Measurements from ENCODE around the gene TTC23.
"Not testable (repeated sequence)": the region's sequence is repeated elsewhere in the genome, so short reads cannot be mapped to it uniquely, and the experiment has no call there.

The TTC23 gene

DNA sequence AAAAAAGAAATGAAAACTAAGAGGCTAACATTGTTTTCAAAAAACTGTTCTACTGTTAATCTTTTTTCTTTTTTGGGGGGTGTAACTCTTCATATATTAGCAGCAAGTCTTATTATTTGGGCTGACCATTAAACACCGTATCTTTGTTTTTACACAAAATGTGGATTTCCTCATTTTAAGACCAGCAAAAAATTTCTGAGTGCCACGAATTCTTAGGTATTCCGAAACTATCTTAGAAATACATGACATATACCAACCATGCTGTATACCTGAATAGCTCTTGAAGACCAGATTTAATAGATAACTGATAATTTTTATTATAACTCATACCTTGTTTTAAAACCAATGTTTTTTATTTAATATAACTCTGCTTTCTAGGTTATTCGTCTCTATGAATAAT lies 620 bp upstream of the TTC23 start:
- peak overlapping the region; percentile 89 for H3K4me3 ChIP-seq (ENCODE audit: low read length)

DNA sequence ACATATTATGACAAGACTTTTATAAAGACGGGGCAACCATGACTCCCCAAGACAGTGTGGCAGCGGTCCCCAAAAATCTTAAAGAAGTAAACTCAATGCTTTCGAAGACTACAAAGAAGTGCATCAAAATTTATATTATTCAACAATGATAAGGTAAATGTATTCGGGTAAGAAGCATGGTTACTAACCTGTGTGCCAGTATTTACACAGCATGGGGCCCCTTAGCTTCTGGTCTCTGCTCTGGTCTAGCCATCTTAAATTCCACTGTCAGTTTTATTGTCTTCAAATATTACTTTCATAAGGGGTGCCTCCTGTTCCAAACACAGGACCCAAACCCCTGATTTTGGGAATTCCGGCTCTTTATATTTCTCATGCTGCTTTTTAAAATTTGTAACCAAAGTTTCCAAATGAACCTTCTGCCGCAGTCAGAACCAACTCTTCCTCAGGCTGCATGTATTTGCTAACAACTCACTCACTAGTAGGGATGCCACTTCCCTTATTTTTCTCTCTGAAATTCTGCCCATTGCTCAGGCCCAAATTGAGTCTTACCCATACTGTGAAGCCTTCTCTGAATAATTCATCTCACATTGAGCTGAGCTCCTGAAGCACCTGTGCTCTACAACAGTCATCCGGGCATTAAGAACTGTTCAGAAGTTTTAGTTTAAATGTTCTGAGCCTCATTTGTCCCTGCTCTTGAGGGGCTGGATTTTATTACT lies 1.2 kb downstream of the TTC23 start:
- peaks cover 10% of the 10 kb centered on the region; the same call in 1 of the 2 replicates for H3K27me3 ChIP-seq (ENCODE audit: insufficient read depth, low read length)
- no peak overlapping the region for H3K27ac ChIP-seq (ENCODE audit: low read depth, low read length)
- H3K36me3 ChIP-seq (ENCODE audit: insufficient read depth, low read length), result peaks cover 3% of the 10 kb centered on the region; the same call in 1 of the 2 replicates
- no peaks in the 10 kb centered on the region for H3K9me3 ChIP-seq (ENCODE audit: insufficient read depth, low read depth, low read length)
- peak overlapping the region; percentile 89 for H3K4me3 ChIP-seq (ENCODE audit: low read length)
- H3K4me1 ChIP-seq (ENCODE audit: insufficient read depth, low read length), result peaks cover 8% of the 10 kb centered on the region; the same call in 1 of the 2 replicates
- no peak overlapping the region for H3K9ac ChIP-seq (ENCODE audit: low read depth, low read length)
- WGBS, result 93% methylated on average over 6 of the region's 7 CpGs

More for the DNA sequence above, 620 bp upstream of the TTC23 start:
- H3K27me3 ChIP-seq (ENCODE audit: insufficient read depth, low read length), result peaks cover 10% of the 10 kb centered on the region; the same call in 1 of the 2 replicates
- H3K9me3 ChIP-seq (ENCODE audit: insufficient read depth, low read depth, low read length), result no peaks in the 10 kb centered on the region
- 56% methylated on average over 3 of the region's 4 CpGs for WGBS
- H3K4me1 ChIP-seq (ENCODE audit: insufficient read depth, low read length), result peaks cover 8% of the 10 kb centered on the region; the same call in 1 of the 2 replicates
- H3K36me3 ChIP-seq (ENCODE audit: insufficient read depth, low read length), result no peaks in the 10 kb centered on the region
- no peak overlapping the region for H3K27ac ChIP-seq (ENCODE audit: low read depth, low read length)
- H3K9ac ChIP-seq (ENCODE audit: low read depth, low read length), result peak overlapping the region; percentile 85; the same call in 1 of the 2 replicates

DNA sequence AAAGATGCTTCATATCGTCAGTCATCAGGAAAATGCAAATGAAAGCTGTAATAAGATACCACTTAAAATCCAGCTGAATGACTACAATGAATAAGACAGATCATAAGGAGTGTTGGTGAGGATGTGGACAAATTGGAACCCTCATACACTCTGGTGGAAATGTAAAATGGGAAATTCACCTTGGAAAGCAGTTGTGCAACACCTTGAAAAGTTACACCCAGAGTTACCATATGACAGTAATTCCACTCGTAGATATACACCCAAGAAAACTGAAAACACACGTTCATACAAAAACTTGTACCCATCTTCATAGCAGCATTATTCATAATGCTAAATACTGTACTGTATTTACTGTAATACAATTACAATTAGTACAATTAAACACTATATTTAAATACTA lies 2.3 kb downstream of the TTC23 start:
- Histone ChIP-seq H3K27ac (ENCODE audit: low read depth, low read length) (no peak overlapping the region), H3K9me3 (ENCODE audit: insufficient read depth, low read depth, low read length) (no peaks in the 10 kb centered on the region), H3K36me3 (ENCODE audit: insufficient read depth, low read length) (peaks cover 3% of the 10 kb centered on the region; the same call in 1 of the 2 replicates), H3K4me3 (ENCODE audit: low read length) (no peak overlapping the region), H3K9ac (ENCODE audit: low read depth, low read length) (no peak overlapping the region), H3K4me1 (ENCODE audit: insufficient read depth, low read length) (peaks cover 8% of the 10 kb centered on the region; the same call in 1 of the 2 replicates), H3K27me3 (ENCODE audit: insufficient read depth, low read length) (peaks cover 4% of the 10 kb centered on the region; the same call in 1 of the 2 replicates)
- 82% methylated on average over 3 of the region's 3 CpGs for WGBS

DNA sequence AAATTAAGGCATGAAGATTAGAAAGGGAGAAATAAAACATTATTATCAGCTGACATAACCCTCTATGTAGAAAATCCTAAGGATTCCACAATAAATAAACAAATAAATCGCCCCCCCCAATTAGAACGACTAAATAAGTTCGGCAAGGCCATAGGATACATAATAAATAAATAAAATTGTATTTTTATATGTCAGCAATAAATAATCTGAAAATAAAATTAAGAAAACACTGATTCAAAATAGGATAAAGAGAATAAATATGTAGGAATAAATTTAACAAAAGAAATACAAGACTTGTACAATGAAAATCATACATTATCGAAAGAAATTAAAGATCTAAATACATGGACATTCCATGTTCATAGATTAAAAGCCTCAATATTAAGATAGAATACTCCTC lies 5.1 kb downstream of the TTC23 start:
- H3K27me3 ChIP-seq (ENCODE audit: insufficient read depth, low read length), result no peaks in the 10 kb centered on the region
- H3K4me1 ChIP-seq (ENCODE audit: insufficient read depth, low read length), result 0 out of 2 replicates have a peak, but pooled peaks cover 6% of the 10 kb centered on the region
- no peak overlapping the region for H3K27ac ChIP-seq (ENCODE audit: low read depth, low read length)
- WGBS, result no CpG with 5 or more reads among the region's 4 CpGs
- peaks cover 6% of the 10 kb centered on the region; the same call in 1 of the 2 replicates for H3K36me3 ChIP-seq (ENCODE audit: insufficient read depth, low read length)
- H3K9me3 ChIP-seq (ENCODE audit: insufficient read depth, low read depth, low read length), result no peaks in the 10 kb centered on the region
- no peak overlapping the region for H3K9ac ChIP-seq (ENCODE audit: low read depth, low read length)
- no peak overlapping the region for H3K4me3 ChIP-seq (ENCODE audit: low read length)

DNA sequence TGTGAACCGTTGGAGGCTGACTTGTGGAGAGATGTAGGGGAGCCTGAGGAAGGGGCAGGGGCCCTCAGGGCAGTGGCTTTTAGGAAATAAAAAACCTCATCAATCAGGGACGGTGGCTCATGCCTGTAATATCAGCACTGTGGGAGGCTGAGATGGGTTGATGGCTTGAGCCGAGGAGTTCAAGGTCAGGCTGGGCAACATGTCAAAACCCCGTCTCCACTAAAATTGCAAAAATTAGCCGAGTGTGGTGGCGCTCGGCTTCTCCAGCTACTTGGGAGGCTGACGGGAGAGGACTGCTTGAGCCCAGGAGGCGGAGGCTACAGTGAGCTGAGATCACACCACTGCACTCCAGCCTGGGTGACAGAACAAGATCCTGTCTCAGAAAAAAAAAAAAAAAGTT lies 7.6 kb downstream of the TTC23 start:
- no peaks in the 10 kb centered on the region for H3K4me1 ChIP-seq (ENCODE audit: insufficient read depth, low read length)
- 94% methylated on average over 9 of the region's 9 CpGs for WGBS
- no peak overlapping the region for H3K4me3 ChIP-seq (ENCODE audit: low read length)
- H3K9ac ChIP-seq (ENCODE audit: low read depth, low read length), result no peak overlapping the region
- H3K9me3 ChIP-seq (ENCODE audit: insufficient read depth, low read depth, low read length), result no peaks in the 10 kb centered on the region
- peaks cover 6% of the 10 kb centered on the region; the same call in 1 of the 2 replicates for H3K36me3 ChIP-seq (ENCODE audit: insufficient read depth, low read length)
- H3K27ac ChIP-seq (ENCODE audit: low read depth, low read length), result no peak overlapping the region
- H3K27me3 ChIP-seq (ENCODE audit: insufficient read depth, low read length), result no peaks in the 10 kb centered on the region

DNA sequence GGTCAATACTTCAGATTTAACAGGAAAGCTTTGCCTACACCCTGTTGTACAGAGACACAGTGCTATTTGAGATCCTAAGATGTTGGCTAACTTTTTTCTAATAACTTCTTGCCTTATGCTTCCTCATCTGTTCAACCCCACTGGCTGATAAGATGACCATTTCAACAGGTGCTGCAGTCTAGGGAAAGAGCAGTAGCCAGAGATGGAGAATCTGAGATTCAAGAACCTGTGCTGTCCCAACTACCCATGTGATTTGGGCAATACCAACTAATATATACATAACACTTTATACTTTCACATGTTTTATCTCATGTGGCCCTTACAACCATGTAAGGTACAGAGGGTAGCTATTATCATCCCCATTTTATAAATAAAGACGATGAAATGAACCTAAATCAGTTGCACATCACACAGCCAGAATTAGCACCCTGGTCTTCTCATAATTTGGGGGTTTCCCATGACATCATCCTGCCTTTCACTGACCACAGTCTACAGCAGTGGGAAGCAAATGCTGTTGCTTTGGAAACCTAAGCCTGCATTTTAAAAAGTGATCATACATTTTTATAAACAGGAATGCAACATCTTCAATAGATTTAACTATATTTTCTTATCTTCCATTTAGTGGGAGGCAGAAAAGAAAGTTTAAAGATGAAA lies 9.7 kb downstream of the TTC23 start:
- Histone ChIP-seq H3K9me3 (ENCODE audit: insufficient read depth, low read depth, low read length) (no peaks in the 10 kb centered on the region), H3K4me3 (ENCODE audit: low read length) (no peak overlapping the region), H3K27ac (ENCODE audit: low read depth, low read length) (no peak overlapping the region), H3K36me3 (ENCODE audit: insufficient read depth, low read length) (peaks cover 6% of the 10 kb centered on the region; the same call in 1 of the 2 replicates), H3K9ac (ENCODE audit: low read depth, low read length) (no peak overlapping the region), H3K4me1 (ENCODE audit: insufficient read depth, low read length) (no peaks in the 10 kb centered on the region), H3K27me3 (ENCODE audit: insufficient read depth, low read length) (no peaks in the 10 kb centered on the region)
- WGBS, result 89% methylated on average over 1 of the region's 1 CpG

DNA sequence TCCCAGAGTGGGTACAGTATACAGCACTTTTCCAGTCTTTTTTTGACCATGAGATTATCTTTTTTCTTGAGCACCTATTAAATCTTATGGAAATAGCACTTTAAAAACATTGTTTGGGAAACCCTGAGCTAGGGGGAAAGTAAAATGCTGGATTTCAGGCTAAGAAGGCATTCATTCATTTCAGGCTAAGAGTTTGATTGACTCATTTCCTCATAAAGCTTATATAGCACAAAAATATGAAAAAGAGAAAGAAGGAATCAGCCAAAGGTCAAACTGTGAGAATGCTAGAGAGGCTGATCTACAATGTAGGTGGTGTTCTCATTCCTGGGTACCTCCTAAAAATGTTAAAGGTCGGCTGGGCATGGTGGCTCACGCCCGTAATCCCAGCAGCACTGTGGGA lies 10.5 kb downstream of the TTC23 start:
- no peak overlapping the region for H3K27ac ChIP-seq (ENCODE audit: low read depth, low read length)
- WGBS, result 81% methylated on average over 3 of the region's 3 CpGs
- no peaks in the 10 kb centered on the region for H3K27me3 ChIP-seq (ENCODE audit: insufficient read depth, low read length)
- no peak overlapping the region for H3K9ac ChIP-seq (ENCODE audit: low read depth, low read length)
- no peak overlapping the region for H3K4me3 ChIP-seq (ENCODE audit: low read length)
- H3K9me3 ChIP-seq (ENCODE audit: insufficient read depth, low read depth, low read length), result no peaks in the 10 kb centered on the region
- H3K4me1 ChIP-seq (ENCODE audit: insufficient read depth, low read length), result no peaks in the 10 kb centered on the region
- H3K36me3 ChIP-seq (ENCODE audit: insufficient read depth, low read length), result 0 out of 2 replicates have a peak, but pooled peaks cover 2% of the 10 kb centered on the region

DNA sequence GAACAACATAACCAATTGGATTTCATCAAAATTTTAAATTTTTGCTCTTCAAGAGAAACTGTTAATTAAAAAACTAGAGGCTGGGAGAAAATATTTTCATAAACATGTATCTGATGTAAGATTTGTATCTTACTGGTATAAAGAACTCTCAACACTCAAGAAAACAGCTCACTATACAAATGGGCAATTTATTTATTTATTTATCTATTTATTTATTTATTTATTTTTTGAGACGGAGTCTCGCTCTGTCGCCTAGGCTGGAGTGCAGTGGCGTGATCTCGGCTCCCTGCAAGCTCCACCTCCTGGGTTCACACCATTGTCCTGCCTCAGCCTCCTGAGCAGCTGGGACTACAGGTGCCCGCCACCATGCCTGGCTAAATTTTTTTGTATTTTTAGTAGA lies 15.2 kb downstream of the TTC23 start:
- not testable (repeated sequence) for H3K4me1 ChIP-seq (ENCODE audit: insufficient read depth, low read length); H3K4me3 ChIP-seq (ENCODE audit: low read length); H3K27me3 ChIP-seq (ENCODE audit: insufficient read depth, low read length); H3K9me3 ChIP-seq (ENCODE audit: insufficient read depth, low read depth, low read length); H3K27ac ChIP-seq (ENCODE audit: low read depth, low read length); H3K9ac ChIP-seq (ENCODE audit: low read depth, low read length); H3K36me3 ChIP-seq (ENCODE audit: insufficient read depth, low read length)
- WGBS, result 91% methylated on average over 6 of the region's 6 CpGs

DNA sequence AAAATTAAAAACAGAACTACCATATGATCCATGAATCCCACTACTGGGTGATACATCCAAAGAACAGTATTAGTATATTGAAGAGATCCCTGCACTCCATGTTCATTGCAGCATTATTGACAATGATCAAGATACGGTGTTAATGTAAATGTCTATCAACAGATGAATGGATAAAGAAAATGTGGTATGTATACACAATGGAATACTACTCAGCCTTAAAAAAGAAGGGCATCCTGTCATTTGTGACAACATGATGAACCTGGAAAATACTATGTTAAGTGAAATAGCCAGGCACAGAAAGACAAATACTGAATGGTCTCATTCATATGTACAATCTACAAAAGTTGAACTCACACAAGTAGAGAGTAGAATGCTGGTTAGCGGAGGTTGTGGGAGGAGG lies 16.6 kb downstream of the TTC23 start:
- H3K4me3 ChIP-seq (ENCODE audit: low read length), result no peak overlapping the region
- whole genome bisulfite sequencing, result 100% methylated on average over 2 of the region's 2 CpGs

DNA sequence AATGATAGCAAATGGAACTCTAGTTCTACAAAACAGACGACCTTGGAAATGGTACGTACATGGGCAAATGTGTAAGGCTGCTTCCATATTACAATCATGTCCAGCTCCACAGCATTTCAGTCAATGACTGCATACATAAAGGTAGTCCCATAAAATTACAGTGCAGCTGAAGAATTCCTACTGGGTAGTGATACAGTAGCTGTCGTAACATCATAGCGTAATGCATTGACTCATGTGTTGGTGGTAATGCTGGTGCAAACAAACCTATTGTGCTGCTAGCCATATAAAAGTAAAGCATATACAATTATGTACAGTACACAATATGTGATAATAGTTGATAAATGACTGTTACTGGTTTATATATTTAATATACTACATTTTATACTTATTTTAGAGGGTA lies 18.5 kb downstream of the TTC23 start:
- Histone ChIP-seq H3K36me3 (ENCODE audit: insufficient read depth, low read length) (peaks cover 19% of the 10 kb centered on the region; the same call in 1 of the 2 replicates), H3K4me3 (ENCODE audit: low read length) (no peak overlapping the region), H3K27ac (ENCODE audit: low read depth, low read length) (no peak overlapping the region), H3K9me3 (ENCODE audit: insufficient read depth, low read depth, low read length) (peaks cover 6% of the 10 kb centered on the region; the same call in 1 of the 2 replicates), H3K27me3 (ENCODE audit: insufficient read depth, low read length) (no peaks in the 10 kb centered on the region), H3K4me1 (ENCODE audit: insufficient read depth, low read length) (no peaks in the 10 kb centered on the region), H3K9ac (ENCODE audit: low read depth, low read length) (no peak overlapping the region)
- WGBS, result 95% methylated on average over 4 of the region's 4 CpGs

More for the DNA sequence above, 16.6 kb downstream of the TTC23 start:
- Histone ChIP-seq H3K9me3 (ENCODE audit: insufficient read depth, low read depth, low read length) (peaks cover 6% of the 10 kb centered on the region; the same call in 1 of the 2 replicates), H3K36me3 (ENCODE audit: insufficient read depth, low read length) (peaks cover 14% of the 10 kb centered on the region; the same call in 1 of the 2 replicates), H3K4me1 (ENCODE audit: insufficient read depth, low read length) (no peaks in the 10 kb centered on the region), H3K27ac (ENCODE audit: low read depth, low read length) (no peak overlapping the region), H3K27me3 (ENCODE audit: insufficient read depth, low read length) (no peaks in the 10 kb centered on the region), H3K9ac (ENCODE audit: low read depth, low read length) (no peak overlapping the region)

DNA sequence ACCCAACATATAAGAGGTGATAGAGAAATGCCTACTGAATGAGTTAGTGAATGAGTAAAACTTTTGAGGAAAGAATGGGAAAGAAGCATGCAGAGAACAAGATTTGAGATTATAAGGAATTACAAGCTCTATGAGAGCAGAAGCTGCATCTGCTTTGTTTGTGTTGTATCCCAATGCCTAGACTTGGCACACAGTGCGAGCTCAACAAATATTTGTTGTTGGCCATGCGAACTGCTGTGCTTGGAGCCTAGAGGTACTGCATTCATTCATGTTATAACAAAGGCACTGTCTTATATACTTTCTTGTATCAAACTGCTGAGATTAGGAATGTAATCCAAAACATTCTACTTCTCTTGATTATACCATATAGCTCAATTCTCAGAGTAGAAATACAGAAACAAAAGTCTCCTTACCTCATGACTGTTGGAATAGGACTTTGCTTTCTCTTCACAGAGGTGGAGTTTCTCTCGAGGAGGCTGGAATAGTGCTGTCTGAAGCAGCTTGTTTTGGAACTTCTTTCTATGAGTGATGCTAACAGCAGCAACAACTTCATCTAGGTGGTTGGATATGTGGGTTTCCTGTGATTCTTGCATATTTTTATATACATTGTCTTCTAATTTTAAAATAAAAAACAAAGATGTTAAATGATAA lies 21.1 kb downstream of the TTC23 start:
- Histone ChIP-seq H3K9me3 (ENCODE audit: insufficient read depth, low read depth, low read length) (peaks cover 6% of the 10 kb centered on the region; the same call in 1 of the 2 replicates), H3K27ac (ENCODE audit: low read depth, low read length) (no peak overlapping the region), H3K9ac (ENCODE audit: low read depth, low read length) (no peak overlapping the region), H3K36me3 (ENCODE audit: insufficient read depth, low read length) (peaks cover 19% of the 10 kb centered on the region; the same call in 1 of the 2 replicates), H3K27me3 (ENCODE audit: insufficient read depth, low read length) (no peaks in the 10 kb centered on the region), H3K4me3 (ENCODE audit: low read length) (no peak overlapping the region), H3K4me1 (ENCODE audit: insufficient read depth, low read length) (no peaks in the 10 kb centered on the region)
- over 99% methylated on average over 3 of the region's 3 CpGs for WGBS

Measured in HUES64 (cell line).